ENCODE data around the gene UTP4. TPM values are rescaled to one million over a fixed set of nuclear protein-coding genes. Genes with fewer than 3 reads are reported as not detected.

The UTP4 gene
- total and polyA plus RNA-seq, 2 of the 8 experiments (the other 6 are each of a cell fraction or from before 2014, with no cell fraction given) = 101 to 118 TPM

- Histone ChIP-seq H4K8ac (ENCODE audit: extremely low read depth, insufficient read depth, low read length) (no peak overlapping the region), H3K23me2 (ENCODE audit: low read depth, low read length) (no peaks in the 10 kb centered on the region), H3K27ac (ENCODE audit: low read depth, low read length) (no peak overlapping the region), H2AK5ac (ENCODE audit: low read depth, low read length) (no peak overlapping the region), H3K9ac (replicated peaks in 1 of 4; ENCODE audit: extremely low read depth in 1 of 4, low read depth in 3 of 4, low read length in 3 of 4) (no peak overlapping the region), H4K20me1 (replicated peaks in 1 of 2; ENCODE audit: control insufficient read depth in 1 of 2, insufficient read depth in 2 of 2, low read length in 2 of 2) (peaks cover 2 to 9% of the 10 kb centered on the region in 2 experiments), H4K91ac (replicated peaks; ENCODE audit: insufficient read length, low read length) (no peak overlapping the region), H3K79me2 (ENCODE audit: control insufficient read depth in 1 of 2, insufficient read depth in 2 of 2, low read length in 2 of 2) (peaks cover 0 to 4% of the 10 kb centered on the region in 2 experiments; a peak in 1 of 4 replicates), H2BK12ac (ENCODE audit: low read depth, low read length) (no peak overlapping the region), H2BK120ac (replicated peaks; ENCODE audit: low read depth, low read length) (no peak overlapping the region), H3K14ac (ENCODE audit: insufficient read length) (no peak overlapping the region), H3K36me3 (ENCODE audit: control insufficient read depth in 2 of 4, insufficient read depth in 4 of 4, low read length in 3 of 4) (peaks cover 36 to 77% (median 59%) of the 10 kb centered on the region in 4 experiments), H3K79me1 (ENCODE audit: low read depth, low read length) (peaks cover 14% of the 10 kb centered on the region; the same call in 1 of the 2 replicates), H2AFZ (ENCODE audit: low read length) (no peak overlapping the region), H4K5ac (ENCODE audit: insufficient read length, low read depth, low read length) (no peak overlapping the region), H2BK5ac (ENCODE audit: low read depth, low read length) (no peak overlapping the region), H3K4ac (replicated peaks; ENCODE audit: insufficient read length, low read depth, low read length) (no peak overlapping the region), H2BK20ac (ENCODE audit: low read length) (no peak overlapping the region), H3K4me3 (ENCODE audit: extremely low read depth in 1 of 4, insufficient read depth in 2 of 4, low read depth in 3 of 4, low read length in 4 of 4) (no peak overlapping the region), H3K9me3 (ENCODE audit: insufficient read depth in 2 of 2, low read depth in 1 of 2, low read length in 1 of 2) (no peaks in the 10 kb centered on the region), H3K4me2 (ENCODE audit: insufficient read depth in 1 of 2, low read depth in 2 of 2, low read length in 2 of 2) (no peak overlapping the region; a peak in 1 of 4 replicates), H3K27me3 (replicated peaks in 1 of 4; ENCODE audit: control insufficient read depth in 3 of 4, extremely low read depth in 1 of 4, insufficient read depth in 3 of 4, low read length in 3 of 4) (no peaks in the 10 kb centered on the region), H3K4me1 (replicated peaks in 1 of 4; ENCODE audit: control insufficient read depth in 3 of 4, insufficient read depth in 4 of 4, low read length in 3 of 4) (no peaks in the 10 kb centered on the region), H3K56ac (replicated peaks; ENCODE audit: insufficient read length, low read depth, low read length) (no peak overlapping the region), H3K23ac (ENCODE audit: insufficient read length) (no peak overlapping the region), H2BK15ac (ENCODE audit: low read length) (no peak overlapping the region), H3K18ac (ENCODE audit: extremely low read depth, low read length) (no peak overlapping the region)
- ChIA-PET CTCF (ENCODE audit: partially characterized antibody) (interaction anchor here (1.2 to 12.3 kb wide), 5 partner anchors 6 to 216 kb away, joined by 4 to 174 read pairs (median 6); partner anchors contain the start of gene HAS3), POLR2A (ENCODE audit: partially characterized antibody) (interaction anchor here (0.6 to 4.1 kb wide), 9 partner anchors 11 to 808 kb away, joined by 3 to 38 read pairs (median 4); partner anchors contain the start of genes HAS3, PRMT7 and SLC7A6OS)
- DNase-seq (ENCODE audit: low read depth in 1 of 2, low spot score in 2 of 2) (no peak), FAIRE-seq (no peak)
- 91% methylated on average over 2 of the region's 2 CpGs; no CpG with 5 or more reads in 1 of the 2 experiments for WGBS, 2 experiments (ENCODE audit: extremely low coverage in 1 of 2, insufficient coverage in 1 of 2, insufficient read length in 1 of 2, insufficient replicate concordance in 2 of 2, low coverage in 1 of 2, low lambda C conversion rate in 2 of 2, missing lambda C conversion rate in 1 of 2)
- TF ChIP-seq HDAC6 (IDR thresholded peaks at IDR 0.05; ENCODE audit: low read depth, low read length) = no peak
- TF ChIP-seq EGR1 (IDR thresholded peaks at IDR 0.05; ENCODE audit: borderline replicate concordance, low read depth, low read length) = no peak
- no peak for TF ChIP-seq BRCA1 (IDR thresholded peaks at IDR 0.05; ENCODE audit: low read depth, low read length)
- no peak for TF ChIP-seq CBX8 (IDR thresholded peaks at IDR 0.05; ENCODE audit: borderline replicate concordance, low read depth, low read length)
- TF ChIP-seq JUND (IDR thresholded peaks at IDR 0.05; ENCODE audit: low read length) = no peak
- no peak for TF ChIP-seq ATF3 (IDR thresholded peaks at IDR 0.05; ENCODE audit: insufficient read depth, low read depth, low read length)
- TF ChIP-seq USF2 (IDR thresholded peaks at IDR 0.05; ENCODE audit: low read length) = no peak
- TF ChIP-seq RXRA (IDR thresholded peaks at IDR 0.05; ENCODE audit: insufficient read depth, low read depth, low read length) = no peak
- no peak for TF ChIP-seq CEBPB (IDR thresholded peaks at IDR 0.05; ENCODE audit: low read depth, low read length)
- TF ChIP-seq NANOG (IDR thresholded peaks at IDR 0.05; ENCODE audit: insufficient read depth, low read depth, low read length, poor library complexity, severe bottlenecking) = no peak
- TF ChIP-seq SAP30 (IDR thresholded peaks at IDR 0.05; ENCODE audit: insufficient read depth, insufficient replicate concordance, low read length) = no peak
- TF ChIP-seq SIRT6 (IDR thresholded peaks at IDR 0.05; ENCODE audit: low read length) = no peak
Observed at GRCh38 chr16:69118468-69118867, 14.0 kb upstream of the UTP4 start.

All from H1 (cell line).